Nucleus accumbens (tissue), 56 donors: Measurements from ENCODE around the gene ACAP3.

Source experiments
- DNase-seq, 56 donors: peaks; one replicate each; lab custom pipeline; 2025; lab: John Stamatoyannopoulos, UW

The ACAP3 gene

GRCh38 chr1:1345384-1345783, 37.7 kb upstream of the ACAP3 start:
- no peak for DNase-seq

GRCh38 chr1:1344655-1345361, 37.1 kb upstream of the ACAP3 start:
- peak in 1 of 56 donors; percentile 28 for DNase-seq

GRCh38 chr1:1343811-1344421, 36.2 kb upstream of the ACAP3 start:
- DNase-seq, result no peak

- DNase-seq, result no peak
These were observed 34.9 kb upstream of the ACAP3 start for GRCh38 chr1:1342584-1343115.

GRCh38 chr1:1342061-1342562, 34.4 kb upstream of the ACAP3 start:
- no peak for DNase-seq

- DNase-seq, result no peak
These were observed 33.9 kb upstream of the ACAP3 start for GRCh38 chr1:1341549-1342021.

GRCh38 chr1:1340791-1341548, 33.2 kb upstream of the ACAP3 start:
- no peak for DNase-seq

- peak in 11 of 56 donors; percentile 21 to 58 (median 38) for DNase-seq
These were observed 32.5 kb upstream of the ACAP3 start for GRCh38 chr1:1340185-1340584.

- no peak for DNase-seq
These were observed 30.5 kb upstream of the ACAP3 start for GRCh38 chr1:1338278-1338677.

- peak in 1 of 56 donors; percentile 41 for DNase-seq
These were observed 30.0 kb upstream of the ACAP3 start for GRCh38 chr1:1337793-1338147.

GRCh38 chr1:1336931-1337792, 29.4 kb upstream of the ACAP3 start:
- no peak for DNase-seq

GRCh38 chr1:1336446-1336845, 28.7 kb upstream of the ACAP3 start:
- DNase-seq, result no peak

- DNase-seq, result no peak
These were observed 28.1 kb upstream of the ACAP3 start for GRCh38 chr1:1335792-1336248.

GRCh38 chr1:1335283-1335682, 27.6 kb upstream of the ACAP3 start:
- no peak for DNase-seq

GRCh38 chr1:1334835-1335234, 27.1 kb upstream of the ACAP3 start:
- DNase-seq, result no peak

- no peak for DNase-seq
These were observed 26.0 kb upstream of the ACAP3 start for GRCh38 chr1:1333551-1334241.

GRCh38 chr1:1332774-1333480, 25.2 kb upstream of the ACAP3 start:
- no peak for DNase-seq

GRCh38 chr1:1332031-1332755, 24.5 kb upstream of the ACAP3 start:
- DNase-seq, result no peak
